HG03565 (cell line): ENCODE measurements around the gene RNF175.
"Not testable (repeated sequence)": the region's sequence is repeated elsewhere in the genome, so short reads cannot be mapped to it uniquely, and the experiment has no call there.

Experiments used
- ATAC-seq: cut with Tn5 transposase; IDR thresholded peaks from one replicate; pipeline ENCODE4 v1.9.1; 2021; ENCODE audit warnings: mild to moderate bottlenecking, moderate library complexity; ENCODE audit not compliant: unreplicated experiment

Gene RNF175

GRCh38 chr4:153684182-153684970 lies 75.4 kb downstream of the RNF175 start, which contains the start of gene TLR2:
Gene TLR2 (plus strand): TSS chr4:153684280. CDS start chr4:153702908, 18,628 bp downstream.
- peak; percentile 82 for ATAC-seq

- ATAC-seq, result no peak
Observed at GRCh38 chr4:153683763-153684181, 76.1 kb downstream of the RNF175 start.

- no peak for ATAC-seq
Observed at GRCh38 chr4:153679486-153679885, 80.3 kb downstream of the RNF175 start.

GRCh38 chr4:153676984-153677383 lies 82.8 kb downstream of the RNF175 start:
- ATAC-seq, result no peak

- no peak for ATAC-seq
Observed at GRCh38 chr4:153676486-153676885, 83.3 kb downstream of the RNF175 start.

- no peak for ATAC-seq
Observed at GRCh38 chr4:153669838-153670237, 90.0 kb downstream of the RNF175 start.

GRCh38 chr4:153668647-153669046 lies 91.2 kb downstream of the RNF175 start:
- no peak for ATAC-seq

- ATAC-seq, result not testable (repeated sequence)
Observed at GRCh38 chr4:153666505-153666904, 93.3 kb downstream of the RNF175 start.

GRCh38 chr4:153663667-153664066 lies 96.2 kb downstream of the RNF175 start:
- ATAC-seq, result no peak

GRCh38 chr4:153661908-153662307 lies 97.9 kb downstream of the RNF175 start:
- ATAC-seq, result no peak

GRCh38 chr4:153661215-153661822 lies 98.5 kb downstream of the RNF175 start:
- no peak for ATAC-seq
